Measurements from ENCODE around the gene EGFL7.

Gene EGFL7

DNA sequence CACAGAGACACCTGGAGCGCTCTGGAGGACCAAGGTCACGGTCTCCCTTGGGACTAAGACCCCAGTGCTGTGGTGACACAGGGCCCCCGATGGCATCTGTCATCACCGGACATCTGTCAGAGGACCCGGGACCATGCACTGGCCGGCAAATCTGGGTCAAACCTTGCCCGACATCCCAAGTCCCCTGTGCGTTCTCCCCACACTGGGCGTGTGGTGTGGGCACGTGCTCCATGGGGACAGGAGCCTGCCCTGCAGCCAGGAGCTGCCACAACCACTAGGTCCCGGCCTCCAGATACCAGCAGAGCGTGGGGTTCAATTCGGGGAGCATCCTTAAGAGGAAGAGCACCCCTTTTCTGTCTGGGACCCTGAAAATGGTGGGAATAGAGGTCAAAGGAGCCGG is 21.0 kb downstream of the EGFL7 start:
- no peaks in the 10 kb centered on the region for H3K9me3 ChIP-seq (ENCODE audit: control insufficient read depth, insufficient read depth, low read length)
- no peaks in the 10 kb centered on the region for H3K9me2 ChIP-seq (replicated peaks; ENCODE audit: control insufficient read depth, low read length)
- H3K79me2 ChIP-seq (ENCODE audit: control insufficient read depth, low read length), result peaks cover 22% of the 10 kb centered on the region
- H3K4me2 ChIP-seq (ENCODE audit: low read length), result no peak overlapping the region
- TF ChIP-seq, protein P1, sequence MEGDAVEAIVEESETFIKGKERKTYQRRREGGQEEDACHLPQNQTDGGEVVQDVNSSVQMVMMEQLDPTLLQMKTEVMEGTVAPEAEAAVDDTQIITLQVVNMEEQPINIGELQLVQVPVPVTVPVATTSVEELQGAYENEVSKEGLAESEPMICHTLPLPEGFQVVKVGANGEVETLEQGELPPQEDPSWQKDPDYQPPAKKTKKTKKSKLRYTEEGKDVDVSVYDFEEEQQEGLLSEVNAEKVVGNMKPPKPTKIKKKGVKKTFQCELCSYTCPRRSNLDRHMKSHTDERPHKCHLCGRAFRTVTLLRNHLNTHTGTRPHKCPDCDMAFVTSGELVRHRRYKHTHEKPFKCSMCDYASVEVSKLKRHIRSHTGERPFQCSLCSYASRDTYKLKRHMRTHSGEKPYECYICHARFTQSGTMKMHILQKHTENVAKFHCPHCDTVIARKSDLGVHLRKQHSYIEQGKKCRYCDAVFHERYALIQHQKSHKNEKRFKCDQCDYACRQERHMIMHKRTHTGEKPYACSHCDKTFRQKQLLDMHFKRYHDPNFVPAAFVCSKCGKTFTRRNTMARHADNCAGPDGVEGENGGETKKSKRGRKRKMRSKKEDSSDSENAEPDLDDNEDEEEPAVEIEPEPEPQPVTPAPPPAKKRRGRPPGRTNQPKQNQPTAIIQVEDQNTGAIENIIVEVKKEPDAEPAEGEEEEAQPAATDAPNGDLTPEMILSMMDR (IDR thresholded peaks at IDR 0.05; ENCODE audit: low read depth, low read length, poor library complexity, severe bottlenecking), result no peak
- no peak for TF ChIP-seq EZH2phosphoT487 (IDR thresholded peaks at IDR 0.05; ENCODE audit: borderline replicate concordance, low read length)
- H3K27me3 ChIP-seq (ENCODE audit: control insufficient read depth, low read length), result peaks cover 12% of the 10 kb centered on the region
- no peak overlapping the region for H3K27ac ChIP-seq (ENCODE audit: low read depth, low read length)
- H3K4me3 ChIP-seq (ENCODE audit: low read length), result no peak overlapping the region
- H3K36me3 ChIP-seq (ENCODE audit: control insufficient read depth, low read length), result no peaks in the 10 kb centered on the region
- peaks cover 9% of the 10 kb centered on the region; the same call in 1 of the 2 replicates for H4K20me1 ChIP-seq (ENCODE audit: control insufficient read depth, insufficient read depth, low read depth, low read length)
- peaks cover 23% of the 10 kb centered on the region for H3K4me1 ChIP-seq (ENCODE audit: control insufficient read depth, low read length)
- 0 out of 2 replicates have a peak, but pooled peaks cover 5% of the 10 kb centered on the region for H3F3A ChIP-seq (ENCODE audit: control insufficient read depth, insufficient read depth)

GRCh38 chr9:136684339-136684738 is 21.6 kb downstream of the EGFL7 start:
- 0 out of 2 replicates have a peak, but pooled peaks cover 5% of the 10 kb centered on the region for H3F3A ChIP-seq (ENCODE audit: control insufficient read depth, insufficient read depth)
- H3K9me3 ChIP-seq (ENCODE audit: control insufficient read depth, insufficient read depth, low read length), result no peaks in the 10 kb centered on the region
- peaks cover 9% of the 10 kb centered on the region; the same call in 1 of the 2 replicates for H4K20me1 ChIP-seq (ENCODE audit: control insufficient read depth, insufficient read depth, low read depth, low read length)
- no peak overlapping the region for H3K27ac ChIP-seq (ENCODE audit: low read depth, low read length)
- TF ChIP-seq, protein P1 (IDR thresholded peaks at IDR 0.05; ENCODE audit: low read depth, low read length, poor library complexity, severe bottlenecking), result no peak
- no peak for TF ChIP-seq EZH2phosphoT487 (IDR thresholded peaks at IDR 0.05; ENCODE audit: borderline replicate concordance, low read length)
- peaks cover 22% of the 10 kb centered on the region for H3K79me2 ChIP-seq (ENCODE audit: control insufficient read depth, low read length)
- H3K4me1 ChIP-seq (ENCODE audit: control insufficient read depth, low read length), result peaks cover 23% of the 10 kb centered on the region
- H3K9me2 ChIP-seq (replicated peaks; ENCODE audit: control insufficient read depth, low read length), result no peaks in the 10 kb centered on the region
- no peak overlapping the region for H3K4me2 ChIP-seq (ENCODE audit: low read length)
- no peak overlapping the region for H3K4me3 ChIP-seq (ENCODE audit: low read length)
- H3K27me3 ChIP-seq (ENCODE audit: control insufficient read depth, low read length), result peaks cover 18% of the 10 kb centered on the region
- H3K36me3 ChIP-seq (ENCODE audit: control insufficient read depth, low read length), result no peaks in the 10 kb centered on the region

DNA sequence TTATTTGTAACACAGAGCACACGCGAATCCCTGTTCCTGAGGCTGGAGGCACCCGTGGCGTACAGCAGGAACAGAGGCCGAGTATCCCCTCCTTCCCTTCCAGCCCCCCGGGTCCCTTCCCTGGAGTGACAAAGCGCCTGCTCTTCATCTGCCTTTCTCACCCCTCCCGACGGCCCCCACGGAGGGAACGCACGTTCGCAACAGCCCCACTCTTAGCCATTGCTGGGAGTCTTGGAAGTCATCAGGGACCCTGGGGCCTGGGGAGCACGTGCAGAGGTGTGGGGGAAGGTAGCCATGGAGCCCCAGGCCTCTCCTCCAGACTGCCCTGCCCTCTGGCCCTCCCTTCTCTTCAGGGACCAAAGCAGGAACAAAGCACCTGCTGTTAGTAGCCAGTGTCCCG is 22.1 kb downstream of the EGFL7 start:
- TF ChIP-seq, protein P1 (IDR thresholded peaks at IDR 0.05; ENCODE audit: low read depth, low read length, poor library complexity, severe bottlenecking), result no peak
- no peak for TF ChIP-seq EZH2phosphoT487 (IDR thresholded peaks at IDR 0.05; ENCODE audit: borderline replicate concordance, low read length)
- H3K4me1 ChIP-seq (ENCODE audit: control insufficient read depth, low read length), result peaks cover 23% of the 10 kb centered on the region
- no peak overlapping the region for H3K27ac ChIP-seq (ENCODE audit: low read depth, low read length)
- H4K20me1 ChIP-seq (ENCODE audit: control insufficient read depth, insufficient read depth, low read depth, low read length), result peaks cover 9% of the 10 kb centered on the region; the same call in 1 of the 2 replicates
- H3K9me3 ChIP-seq (ENCODE audit: control insufficient read depth, insufficient read depth, low read length), result no peaks in the 10 kb centered on the region
- peaks cover 19% of the 10 kb centered on the region for H3K27me3 ChIP-seq (ENCODE audit: control insufficient read depth, low read length)
- H3K79me2 ChIP-seq (ENCODE audit: control insufficient read depth, low read length), result peaks cover 22% of the 10 kb centered on the region
- no peaks in the 10 kb centered on the region for H3K36me3 ChIP-seq (ENCODE audit: control insufficient read depth, low read length)
- H3F3A ChIP-seq (ENCODE audit: control insufficient read depth, insufficient read depth), result 0 out of 2 replicates have a peak, but pooled peaks cover 5% of the 10 kb centered on the region
- no peaks in the 10 kb centered on the region for H3K9me2 ChIP-seq (replicated peaks; ENCODE audit: control insufficient read depth, low read length)
- no peak overlapping the region for H3K4me2 ChIP-seq (ENCODE audit: low read length)
- H3K4me3 ChIP-seq (ENCODE audit: low read length), result no peak overlapping the region

Measured in DOHH2 (cell line).